HG03139 (cell line): ENCODE measurements around the gene ATG9B.
"Not testable (repeated sequence)": the region's sequence is repeated elsewhere in the genome, so short reads cannot be mapped to it uniquely, and the experiment has no call there.

Experiments used
- ATAC-seq: cut with Tn5 transposase; IDR thresholded peaks from one replicate; pipeline ENCODE4 v1.9.1; 2021; ENCODE audit not compliant: unreplicated experiment

ATG9B gene

DNA sequence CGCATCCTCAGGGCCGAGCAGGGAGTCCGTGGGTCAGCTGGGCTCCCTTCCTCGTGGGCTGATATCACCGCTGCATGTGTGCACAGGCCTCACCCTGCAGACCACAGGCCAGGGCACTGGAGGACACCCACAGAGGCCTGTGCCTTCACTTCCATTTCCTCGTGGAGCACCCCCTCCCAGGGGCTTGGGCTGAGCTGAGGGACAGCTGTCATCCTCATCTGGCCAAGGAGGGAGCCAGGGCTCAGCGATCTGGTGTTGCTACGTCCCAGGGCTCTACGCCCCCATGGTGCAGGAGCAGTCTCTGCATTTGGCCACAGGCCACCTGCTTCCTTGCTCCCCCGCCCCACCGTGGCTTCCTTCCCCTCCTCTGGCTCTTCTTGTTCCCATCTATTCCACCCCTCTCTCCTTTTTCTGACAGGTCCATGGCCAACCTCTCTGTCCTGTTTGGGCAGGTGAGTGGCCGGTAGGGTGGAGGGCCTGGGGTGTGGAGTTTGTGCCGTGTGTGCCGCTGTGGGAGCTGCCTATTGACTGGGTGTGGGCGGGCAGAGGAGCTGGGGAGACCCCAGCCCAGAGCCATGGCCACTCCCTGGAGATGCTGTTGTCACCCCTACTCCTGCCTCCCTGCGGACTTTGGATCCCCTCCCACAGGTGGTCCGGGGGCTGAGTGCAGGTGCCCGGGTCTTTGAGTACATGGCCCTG is 15.7 kb upstream of the ATG9B start:
- no peak for ATAC-seq

GRCh38 chr7:151038951-151039849 is 14.9 kb upstream of the ATG9B start:
- no peak for ATAC-seq

- ATAC-seq = no peak
These were observed 11.6 kb upstream of the ATG9B start for GRCh38 chr7:151035902-151036301.

DNA sequence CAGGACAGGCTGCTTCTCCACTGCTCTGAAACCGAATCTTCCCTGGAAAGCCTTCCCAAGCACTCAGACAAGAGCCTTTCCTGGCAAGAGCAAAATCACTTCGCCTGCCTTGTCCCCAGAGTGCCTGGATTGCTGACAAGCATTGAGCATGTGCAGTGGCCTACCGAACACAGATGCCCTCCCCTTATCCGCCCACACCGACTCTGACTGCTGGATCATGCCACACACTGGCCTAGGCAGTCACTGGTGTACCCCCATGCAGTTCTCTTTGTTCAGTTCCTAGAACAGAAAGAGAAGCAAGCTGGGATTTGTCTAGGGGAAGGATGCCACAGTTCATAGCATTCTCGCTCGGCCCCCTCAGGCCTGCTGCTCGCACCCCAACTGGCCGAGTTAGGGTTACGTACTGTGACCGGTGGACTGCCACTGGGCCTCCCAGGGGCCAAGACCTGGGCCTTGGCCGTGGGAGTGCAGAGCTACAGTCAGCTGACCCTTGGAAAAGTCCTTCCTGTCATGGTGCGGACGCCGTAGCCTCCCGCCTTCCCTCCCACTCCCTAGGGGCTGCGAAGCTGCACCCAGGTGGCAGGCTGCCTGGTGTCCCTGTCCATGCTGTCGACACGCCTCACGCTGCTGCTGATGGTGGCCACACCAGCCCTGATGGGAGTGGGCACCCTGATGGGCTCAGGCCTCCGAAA is 10.9 kb upstream of the ATG9B start:
- no peak for ATAC-seq

GRCh38 chr7:151034312-151035025 is 10.2 kb upstream of the ATG9B start:
- no peak for ATAC-seq

- no peak for ATAC-seq
These were observed 9.6 kb upstream of the ATG9B start for GRCh38 chr7:151033864-151034249.

- no peak for ATAC-seq
These were observed 8.9 kb upstream of the ATG9B start for GRCh38 chr7:151032936-151033863.

DNA sequence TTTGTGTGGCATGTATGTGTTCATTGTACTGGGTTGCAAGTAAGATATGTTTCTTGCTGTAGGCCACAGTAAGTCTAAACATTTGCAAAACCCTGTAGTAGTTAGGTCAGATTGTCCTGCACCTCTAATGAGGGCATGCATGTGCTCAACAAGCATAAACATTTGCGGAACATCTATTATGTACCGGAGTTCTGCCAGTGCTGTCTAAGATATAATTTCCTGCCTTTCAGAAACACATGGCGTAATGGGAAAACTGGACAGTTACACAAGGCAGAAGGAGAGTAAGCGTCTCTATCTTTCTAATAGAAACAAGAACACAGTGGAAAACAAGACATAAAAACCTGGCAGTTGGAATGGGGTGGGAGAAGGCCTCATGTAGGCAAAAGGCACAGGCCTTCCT is 6.7 kb upstream of the ATG9B start:
- no peak for ATAC-seq

GRCh38 chr7:151028948-151029501 is 4.7 kb upstream of the ATG9B start:
- no peak for ATAC-seq

DNA sequence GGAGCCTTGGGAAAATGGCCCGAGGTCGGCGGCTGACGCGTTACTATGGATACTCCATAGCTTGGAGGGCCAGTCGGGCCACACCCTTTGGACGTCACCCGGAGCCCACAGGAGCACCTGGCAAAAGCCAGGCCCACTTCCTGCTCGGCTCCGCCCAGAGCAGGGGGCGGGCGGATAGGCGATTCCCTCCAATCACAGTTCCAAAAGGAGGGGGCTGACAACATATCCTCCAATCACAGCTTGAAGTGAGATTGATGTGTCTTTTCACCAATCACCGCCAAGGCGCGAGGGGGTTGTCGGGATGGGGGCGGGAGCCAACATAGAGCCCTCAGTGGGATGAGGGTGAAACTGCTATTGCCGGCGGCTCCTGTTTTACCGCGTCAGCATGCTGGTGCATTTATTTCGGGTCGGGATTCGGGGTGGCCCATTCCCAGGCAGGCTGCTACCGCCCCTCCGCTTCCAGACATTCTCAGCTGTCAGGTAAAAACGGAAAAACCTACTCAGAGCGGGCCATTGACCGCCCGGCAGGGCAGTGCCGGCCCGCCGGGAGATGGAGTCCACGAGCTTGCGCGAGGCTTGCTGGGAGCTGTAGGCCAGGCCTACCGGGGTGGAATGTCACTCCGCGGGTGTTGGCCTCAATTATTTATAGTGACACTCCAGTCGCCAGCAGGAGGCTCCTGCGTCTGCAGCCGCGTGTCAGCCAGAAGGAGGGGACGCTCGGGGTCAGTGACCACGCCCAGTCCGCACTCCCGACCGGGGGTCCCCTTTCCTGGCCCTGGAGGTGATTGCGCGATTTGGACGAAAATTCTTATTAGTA is 4.0 kb upstream of the ATG9B start, which contains the start of gene ABCB8:
ABCB8 (plus strand) TSS at position 320 of the 817 bp plus-strand sequence; CDS start at position 386, 66 bp downstream.
- ATAC-seq = peak; percentile 92

DNA sequence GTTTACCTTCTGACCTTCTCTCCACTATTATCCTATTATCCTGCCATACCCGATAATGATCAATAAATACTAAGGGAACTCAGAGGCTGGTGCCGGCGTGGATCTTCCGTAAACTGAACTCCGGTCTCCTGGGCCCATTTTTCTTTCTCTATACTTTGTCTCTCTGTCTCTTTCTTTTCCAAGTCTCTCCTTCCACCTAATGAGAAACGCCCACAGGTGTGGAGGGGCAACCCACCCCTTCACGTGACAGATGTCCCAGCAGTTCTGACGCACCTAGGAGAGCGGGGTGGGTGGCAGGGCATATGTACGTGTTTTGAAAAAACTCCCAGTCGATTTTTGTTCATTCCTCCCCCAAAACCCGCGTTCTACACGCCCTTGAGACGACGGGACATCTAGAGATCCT is 3.4 kb upstream of the ATG9B start:
- not testable (repeated sequence) for ATAC-seq

DNA sequence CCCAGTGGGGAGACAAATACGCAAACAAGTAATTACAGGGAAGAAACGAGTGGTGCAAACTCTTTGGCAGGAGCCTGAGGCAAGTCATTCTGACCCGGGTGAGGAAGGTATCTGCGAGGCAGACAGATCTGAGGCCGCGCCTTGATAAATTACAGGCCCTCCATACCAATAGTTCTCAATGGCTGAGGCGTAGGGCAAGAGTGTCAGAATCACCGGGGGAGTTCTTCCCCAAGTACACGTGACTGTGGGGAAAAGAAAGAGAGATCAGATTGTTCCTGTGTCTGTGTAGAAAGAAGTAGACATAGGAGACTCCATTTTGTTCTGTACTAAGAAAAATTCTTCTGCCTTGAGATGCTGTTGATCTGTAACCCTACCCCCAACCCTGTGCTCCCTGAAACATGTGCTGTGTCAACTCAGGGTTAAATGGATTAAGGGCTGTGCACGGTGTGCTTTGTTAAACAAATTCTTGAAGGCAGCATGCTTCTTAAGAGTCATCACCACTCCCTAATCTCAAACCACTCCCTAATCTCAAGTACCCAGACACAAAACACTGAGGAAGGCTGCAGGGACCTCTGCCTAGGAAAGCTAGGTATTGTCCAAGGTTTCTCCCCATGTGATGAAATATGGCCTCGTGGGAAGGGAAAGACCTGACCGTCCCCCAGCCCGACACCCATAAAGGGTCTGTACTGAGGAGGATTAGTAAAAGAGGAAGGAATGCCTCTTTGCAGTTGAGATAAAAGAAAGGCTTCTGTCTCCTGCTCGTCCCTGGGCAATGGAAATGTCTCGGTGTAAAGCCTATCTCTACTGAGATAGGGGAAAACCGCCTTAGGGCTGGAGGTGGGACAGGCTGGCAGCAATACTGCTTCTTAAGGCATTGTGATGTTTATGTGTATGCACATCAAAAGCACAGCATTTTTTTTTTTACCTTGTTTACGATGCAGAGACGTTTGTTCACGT is 2.8 kb upstream of the ATG9B start:
- not testable (repeated sequence) for ATAC-seq

GRCh38 chr7:151025924-151026671 is 1.8 kb upstream of the ATG9B start:
- ATAC-seq = no peak

DNA sequence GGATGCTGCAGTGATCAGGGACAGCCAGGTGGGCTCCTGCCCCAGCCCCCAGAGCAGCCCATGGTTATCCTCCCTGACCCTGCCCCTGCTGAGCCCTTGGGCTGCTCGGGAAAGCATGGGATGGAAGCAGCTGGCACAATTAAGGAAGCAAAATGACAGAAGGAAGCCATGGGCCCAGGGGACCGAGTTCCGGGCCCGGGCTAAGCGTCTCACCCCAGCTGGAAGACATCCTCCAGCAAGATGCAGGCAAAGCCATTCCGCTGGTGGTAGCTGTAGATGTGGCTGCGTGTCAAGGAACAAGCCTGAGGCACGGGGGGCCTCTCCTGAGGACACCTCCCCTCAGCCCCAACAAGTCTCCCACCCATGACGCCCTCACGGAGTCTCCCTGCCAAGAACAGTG is 1.1 kb downstream of the ATG9B start:
- ATAC-seq = no peak

DNA sequence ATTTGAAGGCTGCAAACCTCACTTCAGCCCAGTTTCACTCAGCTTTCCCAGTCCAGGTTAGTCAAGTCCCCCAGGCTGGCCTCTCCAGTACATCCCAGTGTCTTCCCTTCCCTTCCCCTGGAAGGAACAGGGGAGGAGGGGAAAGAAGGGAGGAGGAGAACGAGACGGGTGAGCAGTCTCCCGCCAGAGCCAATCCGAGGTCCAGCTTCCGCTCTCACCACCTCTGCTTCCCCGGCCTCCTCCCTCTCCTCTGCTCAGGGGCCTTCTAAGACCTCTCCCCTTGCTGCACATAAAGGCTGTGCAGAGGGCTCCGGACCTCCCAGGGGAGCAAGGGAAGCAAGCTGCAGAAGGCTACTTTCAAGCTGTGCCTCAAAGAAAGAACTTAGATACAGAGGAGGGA is 4.1 kb downstream of the ATG9B start:
- ATAC-seq = no peak

- no peak for ATAC-seq
These were observed 5.2 kb downstream of the ATG9B start for GRCh38 chr7:151019130-151019447.
